OCI-LY3 (cell line): ENCODE measurements around the gene APOBR.

ENCODE experiments used
- H2AFZ ChIP-seq: fragments of 200-600, 300-600 bp; shearing (Covaris generic); 2 replicates; pipeline ENCODE4 v1.6.0; 2014; ENCODE audit warnings: antibody characterized with exemption, low read depth, low read length
- H3K27ac ChIP-seq: fragments of 200-600, 300-600 bp; sonication (generic); 2 replicates; pipeline ENCODE4 v1.5.1; 2014; ENCODE audit warnings: mild to moderate bottlenecking, low read length, moderate library complexity, mixed read lengths
- H3K27me3 ChIP-seq: fragments of 200-600, 300-600 bp; sonication (generic); 2 replicates; pipeline ENCODE4 v1.6.1; 2014; ENCODE audit warnings: low read depth, low read length, mixed read lengths
- H3K36me3 ChIP-seq: fragments of 200-600, 300-600 bp; sonication (generic); replicated peaks from 2 replicates; pipeline ENCODE3; 2014; ENCODE audit warnings: low read depth, low read length, mixed read lengths
- H3K4me1 ChIP-seq: fragments of 300-600, 200-600 bp; sonication (generic); 2 replicates; pipeline ENCODE4 v1.6.1; 2014; ENCODE audit warnings: low read length, mixed read lengths
- H3K4me2 ChIP-seq: fragments of 200-600, 300-600 bp; sonication (generic); 2 replicates; pipeline ENCODE4 v1.6.1; 2014; ENCODE audit warnings: low read length, mixed read lengths
- H3K4me3 ChIP-seq: fragments of 300-600, 200-600 bp; sonication (generic); 2 replicates; pipeline ENCODE4 v1.5.1; 2014; ENCODE audit warnings: antibody characterized with exemption, mild to moderate bottlenecking, low read length, moderate library complexity
- H3K79me2 ChIP-seq: fragments of 300-600, 200-600 bp; shearing (Covaris generic); 2 replicates; pipeline ENCODE4 v1.6.1; 2014; ENCODE audit warnings: mild to moderate bottlenecking, low read length, mixed read lengths
- H3K9ac ChIP-seq: fragments of 300-600, 200-600 bp; shearing (Covaris generic); 2 replicates; pipeline ENCODE4 v1.6.0; 2014; ENCODE audit warnings: mild to moderate bottlenecking, low read length, moderate library complexity
- H3K9me3 ChIP-seq: fragments of 200-600, 300-600 bp; shearing (Covaris generic); 2 replicates; pipeline ENCODE4 v1.6.1; 2014; ENCODE audit warnings: low read length, mixed read lengths; ENCODE audit not compliant: insufficient read depth
- H4K20me1 ChIP-seq: fragments of 200-600, 300-600 bp; sonication (generic); 2 replicates; pipeline ENCODE4 v1.6.1; 2016; ENCODE audit warnings: low read length, mixed read lengths; ENCODE audit not compliant: insufficient read depth
- EZH2phosphoT487 ChIP-seq: fragments of 200-600 bp; shearing (Covaris generic); IDR thresholded peaks from 2 replicates; pipeline ENCODE4 v1.6.1; 2018; ENCODE audit warnings: antibody characterized with exemption, mixed run types, low read depth
- TF ChIP-seq, protein P1 (sequence below): fragments of 200-600, 300-600 bp; sonication (generic); IDR thresholded peaks from 2 replicates; pipeline ENCODE4 v1.5.1; 2014; ENCODE audit warnings: antibody characterized with exemption, low read length, low read depth

The APOBR gene

DNA sequence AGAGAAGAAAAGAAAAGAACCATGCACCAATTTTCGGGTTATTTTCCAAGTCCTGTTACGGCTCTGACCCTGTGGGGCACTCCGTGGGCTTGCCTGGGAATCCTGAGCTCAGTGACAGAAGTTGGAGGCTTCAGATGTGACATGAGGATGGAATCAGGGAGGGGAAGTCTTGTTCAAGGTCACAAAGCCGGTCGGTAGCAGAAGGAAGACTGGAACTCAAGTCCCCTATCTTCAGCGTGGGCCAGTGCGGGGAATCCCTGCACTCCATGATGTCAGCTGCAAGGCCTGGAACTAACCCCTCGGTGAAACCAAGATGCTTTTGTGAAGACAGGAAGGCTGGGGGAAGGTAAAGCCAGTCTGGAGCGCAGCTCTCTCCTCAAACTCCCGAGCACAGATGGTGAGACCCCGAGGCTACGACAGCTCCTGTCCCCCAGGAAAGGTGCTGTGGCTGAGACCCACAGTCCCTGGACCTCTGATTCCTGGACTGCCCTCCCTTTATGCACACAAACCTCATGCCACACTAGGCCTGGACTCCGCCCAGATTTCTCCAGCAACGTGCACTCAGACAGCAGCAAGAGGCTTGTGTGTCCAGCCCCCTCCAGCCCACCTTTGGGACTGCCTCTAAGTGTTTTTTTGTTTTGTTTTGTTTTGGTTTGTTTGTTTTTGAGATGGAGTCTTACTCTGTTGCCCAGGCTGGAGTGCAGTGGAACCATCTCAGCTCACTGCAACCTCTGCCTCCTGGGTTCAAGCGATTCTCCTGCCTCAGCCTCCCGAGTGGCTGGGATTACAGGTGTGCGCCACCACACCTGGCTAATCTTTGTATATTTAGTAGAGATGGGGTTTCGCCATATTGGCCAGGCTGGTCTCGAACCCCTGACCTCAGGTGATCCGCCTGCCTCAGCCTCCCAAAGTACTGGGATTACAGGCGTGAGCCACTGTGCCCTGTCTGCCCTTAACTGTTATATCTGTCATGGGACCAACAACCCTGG, 17.7 kb downstream of the APOBR start:
- peaks cover 4% of the 10 kb centered on the region for H3K79me2 ChIP-seq
- H3K4me2 ChIP-seq = no peak overlapping the region
- H3K4me1 ChIP-seq = peaks cover 17% of the 10 kb centered on the region
- H3K9ac ChIP-seq = no peak overlapping the region
- no peaks in the 10 kb centered on the region for H3K36me3 ChIP-seq
- H3K27me3 ChIP-seq = no peaks in the 10 kb centered on the region
- H3K27ac ChIP-seq = no peak overlapping the region
- no peaks in the 10 kb centered on the region for H3K9me3 ChIP-seq
- no peak for TF ChIP-seq EZH2phosphoT487
- TF ChIP-seq, protein P1, sequence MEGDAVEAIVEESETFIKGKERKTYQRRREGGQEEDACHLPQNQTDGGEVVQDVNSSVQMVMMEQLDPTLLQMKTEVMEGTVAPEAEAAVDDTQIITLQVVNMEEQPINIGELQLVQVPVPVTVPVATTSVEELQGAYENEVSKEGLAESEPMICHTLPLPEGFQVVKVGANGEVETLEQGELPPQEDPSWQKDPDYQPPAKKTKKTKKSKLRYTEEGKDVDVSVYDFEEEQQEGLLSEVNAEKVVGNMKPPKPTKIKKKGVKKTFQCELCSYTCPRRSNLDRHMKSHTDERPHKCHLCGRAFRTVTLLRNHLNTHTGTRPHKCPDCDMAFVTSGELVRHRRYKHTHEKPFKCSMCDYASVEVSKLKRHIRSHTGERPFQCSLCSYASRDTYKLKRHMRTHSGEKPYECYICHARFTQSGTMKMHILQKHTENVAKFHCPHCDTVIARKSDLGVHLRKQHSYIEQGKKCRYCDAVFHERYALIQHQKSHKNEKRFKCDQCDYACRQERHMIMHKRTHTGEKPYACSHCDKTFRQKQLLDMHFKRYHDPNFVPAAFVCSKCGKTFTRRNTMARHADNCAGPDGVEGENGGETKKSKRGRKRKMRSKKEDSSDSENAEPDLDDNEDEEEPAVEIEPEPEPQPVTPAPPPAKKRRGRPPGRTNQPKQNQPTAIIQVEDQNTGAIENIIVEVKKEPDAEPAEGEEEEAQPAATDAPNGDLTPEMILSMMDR = no peak
- H4K20me1 ChIP-seq = no peaks in the 10 kb centered on the region
- H3K4me3 ChIP-seq = no peak overlapping the region
- no peak overlapping the region for H2AFZ ChIP-seq

DNA sequence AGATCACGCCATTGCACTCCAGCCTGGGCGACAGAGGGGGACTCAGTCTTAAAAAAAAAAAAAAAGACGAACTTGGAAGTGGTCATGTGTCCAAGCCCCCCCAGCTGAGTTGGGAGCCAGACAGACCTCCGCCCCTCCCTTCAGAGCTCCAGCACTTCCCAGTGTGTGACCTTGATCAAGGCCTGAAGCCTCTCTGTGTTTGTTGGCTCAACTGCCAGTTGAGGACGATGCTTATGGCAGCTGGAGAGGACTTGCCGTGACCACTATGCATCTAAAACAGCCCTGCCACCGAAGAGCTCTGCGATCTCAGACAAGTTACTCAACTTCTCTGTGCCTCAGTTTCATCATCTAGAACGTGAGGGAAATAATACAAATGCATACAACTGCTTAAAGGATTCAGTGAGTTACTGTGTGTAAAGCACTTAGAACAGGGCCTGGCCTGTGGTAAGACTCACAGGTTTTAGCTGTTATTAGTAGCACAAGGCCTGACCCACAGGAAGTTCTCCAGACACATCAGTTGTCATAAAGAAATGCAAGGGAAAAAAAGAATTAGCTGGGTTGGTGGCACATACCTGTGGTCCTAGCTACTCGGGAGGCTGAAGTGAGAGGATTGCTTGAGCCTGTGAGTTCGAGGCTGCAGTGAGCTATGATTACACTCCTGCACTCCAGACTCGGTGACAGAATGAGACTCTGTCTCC, 19.2 kb downstream of the APOBR start:
- no peak overlapping the region for H3K4me2 ChIP-seq
- no peaks in the 10 kb centered on the region for H3K79me2 ChIP-seq
- no peak overlapping the region; the same call in 1 of the 2 replicates for H3K27ac ChIP-seq

DNA sequence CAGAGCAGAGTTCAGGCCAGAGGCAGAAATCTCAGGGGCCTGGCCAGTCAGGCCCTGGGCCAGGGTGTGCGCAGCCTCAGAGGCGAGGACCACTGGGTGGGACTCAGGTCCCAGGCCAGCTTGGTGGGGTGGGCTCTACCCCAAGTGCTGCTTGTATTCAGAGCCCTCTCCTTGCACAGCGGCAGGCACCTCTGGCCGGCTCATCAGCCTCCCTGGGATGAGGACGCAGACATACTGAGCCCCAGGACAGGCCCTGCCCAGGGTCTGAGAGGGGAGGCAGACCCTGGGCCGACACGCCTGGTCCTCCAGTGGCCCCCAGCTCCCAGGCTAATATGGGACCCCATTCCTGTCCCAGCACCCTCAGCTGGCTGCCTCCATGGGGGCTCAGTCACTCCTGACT, 19.8 kb downstream of the APOBR start:
- Histone ChIP-seq H3K36me3 (no peaks in the 10 kb centered on the region), H3K4me3 (no peak overlapping the region), H3K4me1 (peaks cover 16% of the 10 kb centered on the region), H2AFZ (no peak overlapping the region), H3K9me3 (no peaks in the 10 kb centered on the region), H3K27ac (no peak overlapping the region), H3K27me3 (no peaks in the 10 kb centered on the region), H3K9ac (no peak overlapping the region), H4K20me1 (no peaks in the 10 kb centered on the region), H3K79me2 (no peaks in the 10 kb centered on the region), H3K4me2 (no peak overlapping the region)
- TF ChIP-seq, protein P1 = no peak
- no peak for TF ChIP-seq EZH2phosphoT487

More for the DNA sequence above, 19.2 kb downstream of the APOBR start:
- no peaks in the 10 kb centered on the region for H4K20me1 ChIP-seq
- no peaks in the 10 kb centered on the region for H3K9me3 ChIP-seq
- no peak overlapping the region for H3K9ac ChIP-seq
- H3K36me3 ChIP-seq = no peaks in the 10 kb centered on the region
- H2AFZ ChIP-seq = no peak overlapping the region
- TF ChIP-seq, protein P1 = no peak
- TF ChIP-seq EZH2phosphoT487 = no peak
- H3K4me1 ChIP-seq = peaks cover 18% of the 10 kb centered on the region
- H3K4me3 ChIP-seq = no peak overlapping the region
- no peaks in the 10 kb centered on the region for H3K27me3 ChIP-seq

DNA sequence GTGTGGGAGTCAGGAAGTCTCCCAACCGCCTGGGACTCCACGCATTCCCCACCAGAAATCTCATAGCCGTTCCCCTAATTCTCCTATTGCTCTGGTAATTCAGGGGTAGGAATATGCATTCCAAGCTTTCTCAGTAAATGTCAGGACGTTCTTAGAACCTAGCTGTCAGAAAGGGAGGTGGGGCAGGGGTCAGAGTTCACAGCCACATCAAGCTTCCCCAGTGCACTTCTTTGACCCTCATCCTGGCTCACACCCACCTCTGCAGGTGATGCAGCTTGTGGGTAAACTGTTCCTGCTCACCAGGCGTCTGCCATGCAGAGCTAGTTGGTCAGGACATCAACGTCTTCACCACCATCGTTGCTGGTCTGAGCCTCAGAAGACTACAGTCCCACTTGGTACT, 26.2 kb downstream of the APOBR start:
- TF ChIP-seq, protein P1 = no peak
- TF ChIP-seq EZH2phosphoT487 = no peak

More for the DNA sequence above, 26.2 kb downstream of the APOBR start:
- H3K9ac ChIP-seq = no peak overlapping the region
- H3K36me3 ChIP-seq = no peaks in the 10 kb centered on the region
- no peaks in the 10 kb centered on the region for H3K27me3 ChIP-seq
- no peak overlapping the region for H2AFZ ChIP-seq
- no peaks in the 10 kb centered on the region for H3K9me3 ChIP-seq
- H3K27ac ChIP-seq = peak overlapping the region; percentile 91; the same call in 1 of the 2 replicates
- H3K79me2 ChIP-seq = no peaks in the 10 kb centered on the region
- no peak overlapping the region for H3K4me3 ChIP-seq
- H4K20me1 ChIP-seq = no peaks in the 10 kb centered on the region
- H3K4me2 ChIP-seq = no peak overlapping the region
- H3K4me1 ChIP-seq = peaks cover 67% of the 10 kb centered on the region
